Upper lobe of left lung (tissue), 4 donors: Measurements from ENCODE around the gene ENDOV.

Experiments used
- CTCF ChIP-seq, 6 experiments: fragments of 450-650 bp in 4 of 6; fragments of 200-600 bp in 2 of 6; sonication (generic) in 2 of 6; IDR thresholded peaks; one replicate each; pipeline ENCODE4 v1.5.1; 2016 to 2019; ENCODE audit warnings: antibody characterized with exemption in 6 of 6
- POLR2A ChIP-seq, 4 donors: fragments of 450-650 bp; IDR thresholded peaks; one replicate each; pipeline ENCODE4 v1.5.1; 2016 to 2017; ENCODE audit warnings: antibody characterized with exemption in 4 of 4, mild to moderate bottlenecking in 2 of 4
- POLR2AphosphoS5 ChIP-seq, 2 donors: sonication (generic); formaldehyde crosslinking; IDR thresholded peaks; one replicate each; pipeline ENCODE4 v1.5.1; 2017; ENCODE audit warnings: antibody characterized with exemption in 2 of 2

- TF ChIP-seq CTCF (IDR thresholded peaks at IDR 0.05), result no peak
- TF ChIP-seq POLR2A (IDR thresholded peaks at IDR 0.05), result no peak
- no peak for TF ChIP-seq POLR2AphosphoS5 (IDR thresholded peaks at IDR 0.05)
Observed at GRCh38 chr17:80425835-80426426, 11.0 kb downstream of the ENDOV start.
